GM21528 (cell line): ENCODE results near the gene GATD1.

Experiments used
- ATAC-seq: cut with Tn5 transposase; IDR thresholded peaks from one replicate; pipeline ENCODE4 v1.9.1; 2021; ENCODE audit warnings: mild to moderate bottlenecking, moderate library complexity; ENCODE audit not compliant: unreplicated experiment, low FRiP score

Gene GATD1, protein sequence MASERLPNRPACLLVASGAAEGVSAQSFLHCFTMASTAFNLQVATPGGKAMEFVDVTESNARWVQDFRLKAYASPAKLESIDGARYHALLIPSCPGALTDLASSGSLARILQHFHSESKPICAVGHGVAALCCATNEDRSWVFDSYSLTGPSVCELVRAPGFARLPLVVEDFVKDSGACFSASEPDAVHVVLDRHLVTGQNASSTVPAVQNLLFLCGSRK

GRCh38 chr11:777288-778255 lies at the start of gene GATD1:
Gene GATD1, minus strand, starts transcription at chr11:777487. Its CDS starts 25 bp downstream, at chr11:777462.
- peak; percentile 76 for ATAC-seq

DNA sequence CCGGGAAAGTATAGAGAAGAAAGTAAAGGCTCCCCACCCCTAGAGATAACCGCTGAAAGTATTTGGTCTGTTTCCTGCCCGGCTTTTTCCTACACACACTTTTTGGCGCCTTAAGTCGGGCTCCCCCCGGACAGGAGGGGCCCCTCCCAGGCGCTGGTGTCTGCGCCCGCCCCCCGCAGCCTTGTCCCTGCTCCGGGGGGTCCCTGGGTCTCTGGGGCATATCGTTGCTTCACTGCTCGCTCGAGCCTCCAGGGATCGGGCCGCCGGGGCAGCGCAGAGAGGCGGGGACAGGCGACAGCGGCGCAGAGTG lies 49.5 kb upstream of the GATD1 start:
- ATAC-seq: peak; percentile 1

DNA sequence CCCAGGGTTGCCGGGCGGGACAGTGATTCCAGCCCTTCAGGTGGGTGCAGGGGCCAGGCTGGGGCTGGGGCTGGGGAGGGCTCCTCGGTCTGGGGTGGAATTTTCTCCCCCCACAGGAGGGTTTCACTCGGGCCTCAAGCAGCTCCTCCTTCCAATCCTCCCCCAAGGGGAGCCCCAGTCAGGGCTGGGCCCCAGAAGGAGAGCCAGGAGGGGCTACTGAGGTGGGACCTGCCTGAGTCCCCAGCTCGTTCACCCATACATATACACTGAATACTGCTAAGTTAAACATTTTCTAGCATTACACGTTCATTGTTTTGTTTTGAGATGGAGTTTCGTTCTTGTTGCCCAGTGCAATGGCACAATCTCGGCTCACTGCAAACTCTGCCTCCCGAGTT lies 48.9 kb upstream of the GATD1 start:
- ATAC-seq: no peak

- ATAC-seq: no peak
Observed at GRCh38 chr11:825366-826226, 48.3 kb upstream of the GATD1 start.

DNA sequence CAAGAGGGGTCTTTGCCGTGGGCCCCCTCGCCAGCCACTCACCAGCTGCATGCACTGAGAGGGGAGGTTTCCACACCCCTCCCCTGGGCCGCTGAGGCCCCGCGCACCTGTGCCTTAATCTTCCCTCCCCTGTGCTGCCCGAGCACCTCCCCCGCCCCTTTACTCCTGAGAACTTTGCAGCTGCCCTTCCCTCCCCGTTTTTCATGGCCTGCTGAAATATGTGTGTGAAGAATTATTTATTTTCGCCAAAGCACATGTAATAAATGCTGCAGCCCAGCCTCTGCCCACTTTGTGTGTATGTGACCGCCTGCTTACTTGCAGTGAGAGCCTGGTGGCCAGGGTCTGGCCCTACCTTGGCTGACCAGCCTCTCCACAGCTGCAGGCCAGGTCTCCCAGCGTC lies 47.7 kb upstream of the GATD1 start:
- no peak for ATAC-seq

- ATAC-seq: no peak
Observed at GRCh38 chr11:824292-824880, 47.1 kb upstream of the GATD1 start.

GRCh38 chr11:823441-824291 lies 46.4 kb upstream of the GATD1 start:
- no peak for ATAC-seq

DNA sequence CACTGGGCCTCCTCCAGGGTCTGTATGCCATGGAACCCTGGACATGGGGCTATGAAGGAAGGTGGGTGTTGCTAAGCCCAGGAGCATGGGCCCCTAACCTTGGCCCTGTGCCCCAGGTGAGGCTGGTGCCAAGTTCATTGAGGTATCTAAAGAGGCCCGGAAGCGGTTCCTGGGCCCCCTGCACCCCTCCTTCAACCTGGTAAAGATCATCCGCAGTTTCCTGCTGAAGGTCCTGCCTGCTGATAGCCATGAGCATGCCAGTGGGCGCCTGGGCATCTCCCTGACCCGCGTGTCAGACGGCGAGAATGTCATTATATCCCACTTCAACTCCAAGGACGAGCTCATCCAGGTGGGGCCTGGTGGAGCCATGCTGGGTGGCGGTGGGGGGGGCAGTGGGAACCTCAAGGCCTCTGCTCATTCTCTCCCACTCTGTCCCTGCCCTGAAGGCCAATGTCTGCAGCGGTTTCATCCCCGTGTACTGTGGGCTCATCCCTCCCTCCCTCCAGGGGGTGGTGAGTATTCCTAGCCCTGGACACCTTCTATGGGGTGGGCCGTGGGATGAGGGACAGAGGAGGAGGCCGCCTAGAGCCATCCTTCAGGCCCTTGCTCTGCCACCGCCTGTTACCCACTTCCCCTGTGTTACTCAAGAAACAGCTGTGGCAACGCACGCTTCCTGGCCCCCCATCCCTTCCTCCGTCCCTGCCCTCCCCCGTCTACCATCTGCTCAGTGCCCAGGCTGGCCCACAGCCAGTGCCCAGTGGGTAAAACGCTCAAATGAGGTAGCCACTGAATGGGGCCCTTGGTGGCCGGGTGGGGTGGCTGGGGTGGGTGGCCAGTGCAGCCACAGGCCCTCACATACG lies 44.5 kb upstream of the GATD1 start:
- ATAC-seq: no peak

DNA sequence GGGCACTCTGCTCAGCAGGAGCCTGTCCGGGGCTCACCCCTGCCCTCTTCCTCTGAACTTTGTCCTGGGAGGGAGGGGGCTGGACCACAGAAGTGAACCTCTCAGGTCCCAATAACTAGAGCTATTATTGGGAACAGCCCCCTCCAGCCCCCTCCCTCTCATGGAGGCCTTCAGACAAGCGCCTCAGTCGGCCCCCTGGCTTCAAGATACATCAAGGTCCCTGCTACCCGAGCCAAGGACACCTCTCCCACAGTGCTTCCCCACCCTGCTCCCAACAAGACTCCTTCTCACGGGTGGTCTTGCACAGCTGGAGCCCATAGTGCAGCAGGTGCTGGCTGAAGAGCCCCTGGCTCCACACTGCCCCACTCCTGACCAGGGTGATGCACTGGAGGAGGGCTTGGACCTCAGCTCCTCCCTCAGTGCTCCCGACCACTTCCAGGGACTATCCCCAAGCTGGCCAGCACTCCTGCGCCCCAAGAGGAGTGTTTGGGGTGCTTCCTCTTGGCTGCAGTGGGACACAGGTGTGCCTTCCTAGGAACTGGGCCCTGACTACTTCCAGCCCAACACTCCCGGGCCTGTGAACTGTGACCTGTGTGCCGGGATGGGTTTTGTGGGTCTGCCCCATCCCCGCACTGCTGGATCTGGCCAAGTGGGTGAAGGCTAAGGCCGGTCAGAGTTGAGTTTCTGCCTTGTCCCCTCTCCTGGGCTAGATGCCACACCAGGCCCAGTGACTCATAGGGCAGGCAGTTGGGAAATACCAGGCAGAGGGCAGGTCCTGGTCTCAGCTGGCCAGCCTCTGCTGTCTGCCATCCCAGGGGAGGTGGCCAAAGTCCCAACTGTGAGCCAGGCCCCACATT lies 43.6 kb upstream of the GATD1 start:
- no peak for ATAC-seq

DNA sequence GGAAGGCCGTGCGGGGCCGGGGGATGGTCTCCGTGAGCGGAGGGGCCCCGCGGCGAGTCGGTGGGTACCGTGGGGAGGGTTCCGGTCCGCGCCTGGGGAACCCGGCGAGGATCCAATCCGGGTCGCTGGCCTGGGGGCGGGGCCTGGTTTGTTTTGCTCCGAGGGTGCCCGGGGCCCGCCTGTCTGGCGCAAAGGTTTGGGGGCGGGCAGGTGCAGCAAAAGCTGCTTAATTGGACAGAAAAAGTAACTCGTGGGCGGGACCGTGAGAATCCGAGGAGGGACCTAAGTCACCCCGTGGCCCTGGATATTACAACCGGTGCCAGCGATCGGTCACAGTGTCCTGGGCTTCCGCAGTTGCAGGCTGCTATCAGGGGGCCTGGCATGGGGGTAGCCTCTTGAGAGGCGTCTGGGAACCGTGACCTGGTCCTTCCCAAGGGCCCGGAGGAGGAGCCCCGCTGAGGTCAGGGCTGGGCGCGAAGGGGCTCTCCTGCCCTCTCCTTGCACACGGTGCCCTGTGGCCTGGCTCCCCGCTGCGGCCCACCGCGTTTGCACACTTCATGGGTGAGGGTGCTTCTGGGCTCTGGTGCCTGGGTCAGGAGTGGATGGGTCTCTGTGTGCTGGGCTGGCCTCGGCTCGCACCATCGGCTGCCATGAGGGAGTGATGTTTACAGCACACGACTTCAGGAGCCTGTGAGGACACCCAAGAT lies 42.8 kb upstream of the GATD1 start:
- ATAC-seq: peak; percentile 61

DNA sequence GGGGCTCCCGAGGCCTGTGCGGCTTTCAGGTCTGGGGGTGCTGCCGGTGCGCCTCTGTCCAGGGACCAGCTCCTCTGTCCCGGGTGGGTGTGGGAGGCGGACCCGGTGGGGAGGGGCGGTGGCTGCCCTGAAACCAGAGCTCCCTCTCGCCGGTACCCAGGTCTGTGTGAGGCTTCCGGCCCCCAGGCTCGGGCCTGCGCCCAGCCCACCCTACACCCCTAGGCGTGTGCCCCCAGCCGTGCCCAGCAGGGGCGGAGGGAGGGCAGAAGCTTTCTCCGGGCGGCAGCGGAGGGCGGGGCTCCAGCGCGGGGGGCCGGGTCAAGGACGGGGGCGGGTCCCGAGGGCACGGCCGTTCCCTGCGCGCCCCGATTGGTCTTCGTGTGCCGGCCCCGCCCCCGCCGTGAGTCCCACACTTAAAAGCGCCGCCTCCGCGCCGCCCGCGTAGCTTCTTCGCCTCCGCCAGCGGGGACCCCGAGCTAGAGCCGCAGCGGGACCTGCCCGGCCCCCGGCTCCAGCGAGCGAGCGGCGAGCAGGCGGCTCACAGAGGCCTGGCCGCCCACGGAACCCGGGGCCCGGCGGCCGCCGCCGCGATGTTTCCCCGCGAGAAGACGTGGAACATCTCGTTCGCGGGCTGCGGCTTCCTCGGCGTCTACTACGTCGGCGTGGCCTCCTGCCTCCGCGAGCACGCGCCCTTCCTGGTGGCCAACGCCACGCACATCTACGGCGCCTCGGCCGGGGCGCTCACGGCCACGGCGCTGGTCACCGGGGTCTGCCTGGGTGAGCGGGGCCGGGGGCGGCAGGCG lies 42.0 kb upstream of the GATD1 start:
- ATAC-seq: peak; percentile 63

DNA sequence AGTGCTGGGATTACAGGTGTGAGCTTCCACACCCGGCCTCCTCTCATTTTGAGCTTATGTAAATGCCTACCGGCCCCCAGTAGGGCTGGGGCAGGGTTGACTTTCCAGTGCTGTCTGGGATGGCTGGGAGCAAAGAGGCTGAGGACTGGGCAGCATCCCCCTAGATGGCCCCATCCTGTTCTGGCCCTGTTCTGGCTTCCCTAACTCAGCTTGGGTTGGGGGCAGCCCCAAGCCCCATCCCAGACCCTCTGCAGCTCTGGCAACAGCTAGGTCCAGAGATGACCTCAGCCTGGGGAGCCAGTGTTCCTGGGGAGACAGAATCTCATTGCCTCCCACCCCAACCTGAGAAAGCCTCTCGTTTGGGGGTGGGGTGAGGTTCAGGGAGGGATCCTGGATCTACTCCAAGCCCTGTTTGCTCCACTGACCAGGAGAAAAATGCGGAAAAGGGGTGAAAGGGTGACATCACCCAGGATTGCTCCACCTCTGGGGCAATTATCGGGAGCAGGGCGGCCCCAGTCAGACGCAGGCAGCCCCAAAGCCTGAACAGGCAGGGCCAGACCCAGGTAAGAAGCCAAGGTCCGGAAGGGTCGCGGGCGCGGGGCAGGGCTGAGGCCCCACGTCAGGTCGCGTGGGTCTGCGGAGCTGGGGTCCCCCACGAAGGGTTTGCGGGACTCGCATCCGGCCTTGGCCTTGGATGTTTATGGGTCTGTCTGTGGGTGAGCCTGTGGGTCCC lies 41.3 kb upstream of the GATD1 start, which contains the start of gene PNPLA2:
TSS of gene PNPLA2 (plus strand) at position 519 of the 733 bp plus-strand sequence. CDS start 805 bp downstream, outside the sequence.
- ATAC-seq: no peak

- no peak for ATAC-seq
Observed at GRCh38 chr11:816433-816779, 39.1 kb upstream of the GATD1 start.

GRCh38 chr11:815675-816432 lies 38.6 kb upstream of the GATD1 start:
- ATAC-seq: no peak

- ATAC-seq: no peak
Observed at GRCh38 chr11:813456-814096, 36.3 kb upstream of the GATD1 start.
